Measurements from ENCODE around the gene KNOP1. TPM values are rescaled to one million over a fixed set of nuclear protein-coding genes. Genes with fewer than 3 reads are reported as not detected.

Gene KNOP1
- total RNA-seq, 1 experiment from 2014 or later: 65.0 TPM

GRCh38 chr16:19659554-19659953 is 58.5 kb downstream of the KNOP1 start:
- intact Hi-C loops (cut with micrococcal nuclease; ENCODE audit: unreplicated experiment): no loop called here
- Histone ChIP-seq H3K36me3 (ENCODE audit: insufficient read depth, low read length, poor library complexity, severe bottlenecking) (no peaks in the 10 kb centered on the region), H3K27ac (ENCODE audit: low read depth, low read length, poor library complexity, severe bottlenecking) (no peak overlapping the region), H3K4me3 (ENCODE audit: low read depth, low read length, poor library complexity, severe bottlenecking) (no peak overlapping the region), H3K9me3 (ENCODE audit: low read depth, low read length, poor library complexity, severe bottlenecking) (no peaks in the 10 kb centered on the region), H3K4me1 (ENCODE audit: insufficient read depth, low read length, poor library complexity, severe bottlenecking) (no peaks in the 10 kb centered on the region), H3K27me3 (replicated peaks; ENCODE audit: insufficient read depth, low read depth, low read length, poor library complexity) (no peaks in the 10 kb centered on the region)
- ChIA-PET POLR2A (ENCODE audit: low non-redundant PET) (no interaction called here), CTCF (no interaction called here)
- no TSS peak for BruUV-seq (replicated peaks)
- TF ChIP-seq EZH2 (IDR thresholded peaks at IDR 0.05; ENCODE audit: borderline replicate concordance, low read depth, low read length, poor library complexity, severe bottlenecking) (no peak), CTCF (conservative IDR thresholded peaks at IDR 0.05; ENCODE audit: low read depth, low read length) (0 out of 2 replicates have a peak, but pooled peaks have one; percentile 12)
- DNase-seq (ENCODE audit: low spot score): no peak

GRCh38 chr16:19657831-19658230 is 60.2 kb downstream of the KNOP1 start:
- no TSS peak for BruUV-seq (replicated peaks)
- ChIA-PET POLR2A (ENCODE audit: low non-redundant PET) (no interaction called here), CTCF (no interaction called here)

GRCh38 chr16:19655242-19655777 is 62.7 kb downstream of the KNOP1 start:
- intact Hi-C loops (cut with micrococcal nuclease; ENCODE audit: unreplicated experiment): no loop called here
- Histone ChIP-seq H3K4me3 (ENCODE audit: low read depth, low read length, poor library complexity, severe bottlenecking) (no peak overlapping the region), H3K4me1 (ENCODE audit: insufficient read depth, low read length, poor library complexity, severe bottlenecking) (no peaks in the 10 kb centered on the region), H3K36me3 (ENCODE audit: insufficient read depth, low read length, poor library complexity, severe bottlenecking) (peaks cover 3% of the 10 kb centered on the region), H3K27me3 (replicated peaks; ENCODE audit: insufficient read depth, low read depth, low read length, poor library complexity) (no peaks in the 10 kb centered on the region), H3K9me3 (ENCODE audit: low read depth, low read length, poor library complexity, severe bottlenecking) (no peaks in the 10 kb centered on the region), H3K27ac (ENCODE audit: low read depth, low read length, poor library complexity, severe bottlenecking) (no peak overlapping the region)
- ChIA-PET POLR2A (ENCODE audit: low non-redundant PET) (no interaction called here), CTCF (no interaction called here)
- TF ChIP-seq EZH2 (IDR thresholded peaks at IDR 0.05; ENCODE audit: borderline replicate concordance, low read depth, low read length, poor library complexity, severe bottlenecking): no peak
- no TSS peak for BruUV-seq (replicated peaks)
- no peak for DNase-seq (ENCODE audit: low spot score)

More at GRCh38 chr16:19657831-19658230, 60.2 kb downstream of the KNOP1 start:
- Histone ChIP-seq H3K4me3 (ENCODE audit: low read depth, low read length, poor library complexity, severe bottlenecking) (no peak overlapping the region), H3K4me1 (ENCODE audit: insufficient read depth, low read length, poor library complexity, severe bottlenecking) (no peaks in the 10 kb centered on the region), H3K9me3 (ENCODE audit: low read depth, low read length, poor library complexity, severe bottlenecking) (no peaks in the 10 kb centered on the region), H3K36me3 (ENCODE audit: insufficient read depth, low read length, poor library complexity, severe bottlenecking) (no peaks in the 10 kb centered on the region), H3K27ac (ENCODE audit: low read depth, low read length, poor library complexity, severe bottlenecking) (no peak overlapping the region), H3K27me3 (replicated peaks; ENCODE audit: insufficient read depth, low read depth, low read length, poor library complexity) (no peaks in the 10 kb centered on the region)
- no peak for DNase-seq (ENCODE audit: low spot score)
- TF ChIP-seq EZH2 (IDR thresholded peaks at IDR 0.05; ENCODE audit: borderline replicate concordance, low read depth, low read length, poor library complexity, severe bottlenecking) (no peak), CTCF (conservative IDR thresholded peaks at IDR 0.05; ENCODE audit: low read depth, low read length) (no peak)
- intact Hi-C loops (cut with micrococcal nuclease; ENCODE audit: unreplicated experiment): no loop called here

- ChIA-PET POLR2A (ENCODE audit: low non-redundant PET) (no interaction called here), CTCF (interaction anchor here (0.7 kb wide), 1 partner anchor 11 kb away, joined by 4 read pairs; no protein-coding TSS in a partner anchor)
- Histone ChIP-seq H3K4me3 (ENCODE audit: low read depth, low read length, poor library complexity, severe bottlenecking) (no peak overlapping the region), H3K4me1 (ENCODE audit: insufficient read depth, low read length, poor library complexity, severe bottlenecking) (no peaks in the 10 kb centered on the region), H3K9me3 (ENCODE audit: low read depth, low read length, poor library complexity, severe bottlenecking) (no peaks in the 10 kb centered on the region), H3K36me3 (ENCODE audit: insufficient read depth, low read length, poor library complexity, severe bottlenecking) (peaks cover 3% of the 10 kb centered on the region), H3K27me3 (replicated peaks; ENCODE audit: insufficient read depth, low read depth, low read length, poor library complexity) (no peaks in the 10 kb centered on the region), H3K27ac (ENCODE audit: low read depth, low read length, poor library complexity, severe bottlenecking) (no peak overlapping the region)
- no peak for DNase-seq (ENCODE audit: low spot score)
- no peak for TF ChIP-seq CTCF (conservative IDR thresholded peaks at IDR 0.05; ENCODE audit: low read depth, low read length)
- no peak for TF ChIP-seq EZH2 (IDR thresholded peaks at IDR 0.05; ENCODE audit: borderline replicate concordance, low read depth, low read length, poor library complexity, severe bottlenecking)
- intact Hi-C loops (cut with micrococcal nuclease; ENCODE audit: unreplicated experiment): no loop called here
- no TSS peak for BruUV-seq (replicated peaks)
Observed at GRCh38 chr16:19654147-19654546, 63.9 kb downstream of the KNOP1 start.

All from A673 (cell line).